HG03159 (cell line): ENCODE results near the gene CCL28.
"Not testable (repeated sequence)": the region's sequence is repeated elsewhere in the genome, so short reads cannot be mapped to it uniquely, and the experiment has no call there.

ENCODE experiments used
- ATAC-seq: cut with Tn5 transposase; IDR thresholded peaks from one replicate; pipeline ENCODE4 v1.9.1; 2021; ENCODE audit warnings: mild to moderate bottlenecking, moderate library complexity; ENCODE audit not compliant: unreplicated experiment

Gene CCL28

GRCh38 chr5:43411495-43411894, 696 bp downstream of the CCL28 start:
- no peak for ATAC-seq

DNA sequence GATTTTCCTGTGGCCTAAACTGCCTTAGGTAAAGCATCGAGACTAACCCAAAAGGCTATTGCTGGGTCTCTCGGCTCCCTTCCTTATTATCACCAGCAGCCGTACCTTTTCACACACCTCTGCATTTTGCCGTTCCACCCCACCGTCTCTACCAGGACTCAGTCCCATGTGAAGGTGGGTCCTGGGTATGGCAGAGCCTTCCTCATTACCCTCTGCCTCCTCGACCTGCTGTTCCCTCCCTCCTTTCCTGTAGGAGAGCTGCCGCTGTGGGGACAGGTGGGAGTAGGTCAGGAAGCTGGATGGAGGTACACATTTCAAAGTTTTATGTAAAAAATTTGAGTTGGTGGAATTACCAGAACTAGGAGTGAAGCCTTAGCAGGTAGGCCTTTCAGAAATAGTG, 1.8 kb downstream of the CCL28 start:
- ATAC-seq = no peak

DNA sequence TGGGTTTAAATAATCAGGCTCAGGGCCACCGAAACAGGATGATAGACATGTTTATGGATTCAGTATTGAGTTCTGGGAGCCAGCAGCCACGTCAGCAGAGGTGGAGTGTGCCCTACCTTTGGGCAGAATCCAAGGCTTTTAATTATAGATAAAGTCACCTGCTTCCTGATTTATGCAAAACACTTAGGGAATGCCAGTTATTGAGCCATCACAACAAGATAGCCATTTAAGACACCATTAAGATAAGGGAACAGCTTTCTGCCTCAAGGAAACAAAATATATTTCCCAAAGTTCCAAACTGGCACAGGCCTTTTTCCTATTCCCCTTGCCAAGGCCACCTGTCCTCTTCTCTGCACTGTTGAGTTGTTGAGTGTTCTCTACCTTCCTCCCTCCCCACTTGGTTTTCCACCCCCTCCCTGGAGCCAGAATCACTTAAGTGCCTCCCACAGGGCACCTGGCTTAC, 2.4 kb downstream of the CCL28 start:
- no peak for ATAC-seq

- not testable (repeated sequence) for ATAC-seq
These were observed 9.6 kb downstream of the CCL28 start for GRCh38 chr5:43402524-43403066.

DNA sequence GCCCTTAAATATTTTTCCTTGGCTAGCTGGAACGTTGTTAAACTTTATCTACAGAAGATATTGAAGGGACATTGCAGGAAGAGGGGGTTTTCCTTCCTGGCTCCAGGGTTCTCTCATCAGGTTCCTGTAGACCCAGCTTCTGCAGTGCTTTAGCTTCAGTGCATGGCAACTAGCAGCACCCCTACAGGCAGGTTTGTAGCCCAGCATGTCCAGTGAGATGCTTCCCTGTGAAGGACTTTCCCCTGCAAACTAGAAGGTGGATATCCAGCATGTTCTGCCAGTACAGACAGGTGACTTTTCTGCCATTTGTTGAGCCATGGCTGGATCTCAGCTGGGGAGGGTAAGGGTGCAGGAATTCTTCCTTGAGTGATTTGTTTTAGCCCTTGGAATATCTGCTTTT, 10.4 kb downstream of the CCL28 start:
- no peak for ATAC-seq

GRCh38 chr5:43400082-43400481, 12.1 kb downstream of the CCL28 start:
- ATAC-seq = no peak

DNA sequence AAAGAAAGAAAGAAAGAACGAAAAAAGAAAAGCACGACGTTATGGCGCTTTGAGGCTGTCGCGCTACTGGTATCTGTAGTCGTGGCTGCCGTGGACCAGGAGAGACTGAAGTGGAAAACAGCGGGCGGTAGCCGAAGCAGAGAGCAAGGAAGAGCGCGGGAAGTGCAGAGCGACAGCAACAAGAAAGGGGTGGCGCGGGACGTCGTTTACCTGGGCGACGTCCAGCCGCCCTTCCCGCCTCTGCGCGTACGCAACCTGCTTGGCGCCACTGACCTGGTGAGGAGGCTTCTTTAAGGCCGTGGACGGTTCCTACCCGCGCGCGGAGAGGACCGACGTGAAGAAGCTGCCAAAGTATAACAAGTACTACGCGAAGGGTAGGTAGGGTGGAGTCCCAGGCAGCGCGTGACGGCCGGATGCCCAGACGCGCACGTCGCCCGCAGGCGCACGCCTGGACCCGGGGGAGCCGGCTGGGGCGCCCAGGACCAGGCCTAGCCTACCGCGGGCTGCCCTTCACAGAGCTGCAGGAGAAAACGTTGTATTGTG, 15.4 kb downstream of the CCL28 start:
- peak; percentile 98 for ATAC-seq

DNA sequence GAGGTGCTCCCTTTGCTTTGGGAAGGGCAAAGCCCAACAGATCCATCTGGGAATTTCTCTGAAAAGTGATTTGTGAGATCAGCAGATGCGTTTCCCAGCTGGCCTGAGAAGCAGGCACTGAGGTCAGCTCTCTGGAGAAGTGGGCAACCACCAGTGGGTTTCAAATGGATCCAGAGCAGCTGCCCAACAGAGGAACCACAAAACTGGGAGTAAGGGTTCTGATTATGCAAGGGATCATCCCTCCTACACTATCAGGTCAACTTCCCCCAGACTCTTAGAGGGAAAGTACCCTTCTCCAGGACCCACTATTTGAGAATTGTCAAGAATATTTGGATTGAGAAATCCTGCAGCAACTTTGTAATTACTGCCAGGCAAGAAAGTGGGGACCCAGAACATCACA, 21.7 kb downstream of the CCL28 start:
- ATAC-seq = no peak

DNA sequence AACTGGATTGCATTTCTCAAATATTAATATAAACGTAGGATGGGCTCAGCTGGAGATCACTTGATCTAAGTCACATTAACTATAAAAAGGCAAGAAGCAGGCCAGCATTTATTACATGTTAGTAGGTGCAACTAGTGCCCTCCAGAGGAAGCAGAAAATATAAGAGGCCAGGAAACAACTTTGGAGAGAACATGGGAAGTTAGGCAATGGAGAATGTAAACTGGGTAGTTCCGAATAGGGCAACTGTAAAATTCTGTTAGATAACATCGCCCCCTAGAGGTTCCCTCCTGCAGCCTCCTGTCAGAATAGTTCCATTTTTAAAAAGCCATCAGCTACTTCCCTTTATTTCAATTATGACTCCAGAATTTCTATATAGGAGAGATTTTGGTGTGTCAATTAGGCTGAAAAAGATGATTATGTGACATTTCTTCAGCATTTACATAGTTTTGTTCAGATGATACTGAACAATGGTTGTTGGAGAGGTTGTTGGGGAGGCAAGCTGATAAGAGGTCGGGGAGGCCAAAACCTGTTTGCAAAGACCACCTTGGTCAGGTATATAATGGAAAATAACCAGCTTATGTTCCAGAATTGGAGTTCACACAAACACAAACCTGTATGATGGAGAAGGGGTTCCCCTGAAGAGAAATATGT, 22.4 kb downstream of the CCL28 start:
- peak; percentile 61 for ATAC-seq

- peak; percentile 56 for ATAC-seq
These were observed 25.2 kb downstream of the CCL28 start for GRCh38 chr5:43386960-43387362.

- ATAC-seq = no peak
These were observed 35.6 kb downstream of the CCL28 start for GRCh38 chr5:43376496-43377140.

DNA sequence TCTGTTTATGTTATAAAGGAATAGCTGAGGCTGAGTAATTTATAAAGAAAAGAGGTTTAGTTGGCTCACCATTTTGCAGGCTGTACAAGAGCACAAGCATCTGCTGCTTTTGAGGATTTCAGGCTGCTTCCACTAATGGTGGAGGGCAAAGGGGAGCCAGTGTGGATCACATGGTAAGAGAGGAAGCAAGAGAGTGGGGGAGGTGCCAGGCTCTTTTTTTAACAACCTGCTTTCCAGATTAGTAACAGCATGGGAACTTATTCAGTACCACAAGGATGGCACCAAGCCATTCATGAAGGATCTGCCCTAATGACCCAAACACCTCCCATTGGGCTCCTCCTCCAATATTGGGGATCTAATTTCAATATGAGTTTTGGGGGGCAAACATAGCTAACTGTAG, 40.4 kb downstream of the CCL28 start:
- ATAC-seq = no peak

DNA sequence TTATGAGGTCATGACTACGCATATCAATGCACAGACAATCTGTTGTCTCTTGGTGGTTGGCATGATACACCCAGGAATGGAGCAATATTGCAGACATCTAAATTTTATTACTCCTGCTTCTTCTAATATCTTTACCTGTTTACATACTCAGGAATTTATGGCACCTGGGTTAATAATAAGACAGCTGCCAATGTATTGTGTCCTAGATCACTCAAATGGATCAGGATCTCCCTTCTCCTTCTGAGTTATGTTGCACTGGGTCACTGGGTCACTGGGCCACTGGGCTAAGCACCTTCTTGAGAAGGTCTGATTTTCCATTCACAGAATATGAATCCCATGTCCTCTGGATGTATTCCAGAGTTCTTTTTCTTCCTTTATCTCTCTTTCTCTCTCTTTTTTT, 41.8 kb downstream of the CCL28 start:
- ATAC-seq = no peak

GRCh38 chr5:43369651-43370050, 42.5 kb downstream of the CCL28 start:
- ATAC-seq = no peak

- no peak for ATAC-seq
These were observed 44.1 kb downstream of the CCL28 start for GRCh38 chr5:43367909-43368669.

- ATAC-seq = no peak
These were observed 44.7 kb downstream of the CCL28 start for GRCh38 chr5:43367453-43367852.

DNA sequence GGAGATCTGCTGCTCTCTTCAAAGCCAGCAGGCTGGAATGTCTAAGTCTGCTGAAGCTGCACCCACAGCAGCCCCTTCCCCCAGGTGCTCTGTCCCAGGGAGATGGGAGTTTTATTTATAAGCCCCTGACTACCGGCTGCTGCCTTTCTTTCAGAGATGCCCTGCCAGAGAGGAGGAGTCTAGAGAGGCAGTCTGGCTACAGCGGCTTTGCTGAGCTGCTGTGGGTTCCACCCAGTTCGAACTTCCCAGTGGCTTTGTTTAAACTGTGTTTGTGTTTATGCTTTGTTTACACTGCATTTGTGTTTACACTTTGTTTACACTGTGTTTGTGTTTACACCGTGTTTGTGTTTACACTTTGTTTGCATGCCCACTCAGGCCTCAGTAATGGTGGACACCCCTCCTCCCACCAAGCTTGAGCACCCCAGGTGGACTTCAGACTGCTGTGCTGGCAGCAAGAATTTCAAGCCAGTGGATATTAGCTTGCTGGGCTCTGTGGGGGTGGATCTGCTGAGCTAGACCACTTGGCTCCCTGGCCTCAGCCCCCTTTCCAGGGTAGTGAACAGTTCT, 45.4 kb downstream of the CCL28 start:
- ATAC-seq = not testable (repeated sequence)

DNA sequence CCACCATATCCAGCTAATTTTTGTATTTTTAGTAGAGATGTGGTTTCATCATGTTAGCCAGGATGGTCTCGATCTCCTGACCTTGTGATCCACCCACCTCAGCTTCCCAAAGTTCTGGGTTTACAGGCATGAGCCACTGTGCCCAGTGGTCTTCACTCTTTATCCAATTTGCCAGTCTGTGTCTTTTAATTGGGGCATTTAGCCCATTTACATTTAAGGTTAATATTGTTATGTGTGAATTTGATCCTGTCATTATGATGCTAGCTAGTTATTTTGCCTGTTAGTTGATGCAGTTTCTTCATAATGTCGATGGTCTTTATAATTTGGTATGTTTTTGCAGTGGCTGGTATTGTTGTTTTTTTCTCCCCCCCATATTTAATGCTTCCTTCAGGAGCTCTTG, 47.0 kb downstream of the CCL28 start:
- not testable (repeated sequence) for ATAC-seq

- ATAC-seq = no peak
These were observed 48.6 kb downstream of the CCL28 start for GRCh38 chr5:43363445-43364152.

- ATAC-seq = no peak
These were observed 49.3 kb downstream of the CCL28 start for GRCh38 chr5:43362725-43363435.
